CMK (cell line): ENCODE data around the gene C9orf57.
"Not testable (repeated sequence)": the region's sequence is repeated elsewhere in the genome, so short reads cannot be mapped to it uniquely, and the experiment has no call there.

Experiments used
- DNase-seq: peaks from one replicate; pipeline ENCODE4 v3.0.0-alpha.2; 2010; ENCODE audit warnings: low read depth

Gene C9orf57, protein sequence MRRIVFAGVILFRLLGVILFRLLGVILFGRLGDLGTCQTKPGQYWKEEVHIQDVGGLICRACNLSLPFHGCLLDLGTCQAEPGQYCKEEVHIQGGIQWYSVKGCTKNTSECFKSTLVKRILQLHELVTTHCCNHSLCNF

DNA sequence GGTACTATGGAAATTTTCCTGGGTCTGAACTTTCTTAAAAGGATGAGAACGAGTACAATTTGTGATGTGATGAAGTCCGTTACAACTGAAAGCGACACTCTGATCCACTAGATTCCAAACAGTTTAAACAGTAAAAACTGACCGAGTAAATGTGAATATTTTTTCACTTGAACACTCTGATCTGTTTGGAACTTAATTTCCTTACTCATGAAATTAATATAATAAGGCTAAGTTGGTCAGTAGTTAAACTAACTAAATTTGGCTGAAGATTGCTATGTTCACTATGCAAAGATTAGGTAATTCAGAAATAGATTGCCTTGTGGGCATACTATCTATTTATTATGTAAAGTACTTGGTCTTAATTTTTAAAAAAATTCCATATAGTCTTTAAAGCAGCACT, at the start of gene C9orf57:
C9orf57 (minus strand) TSS at position 101 of the 400 bp plus-strand sequence. CDS start 1,282 bp downstream, outside the sequence.
- DNase-seq: no peak

DNA sequence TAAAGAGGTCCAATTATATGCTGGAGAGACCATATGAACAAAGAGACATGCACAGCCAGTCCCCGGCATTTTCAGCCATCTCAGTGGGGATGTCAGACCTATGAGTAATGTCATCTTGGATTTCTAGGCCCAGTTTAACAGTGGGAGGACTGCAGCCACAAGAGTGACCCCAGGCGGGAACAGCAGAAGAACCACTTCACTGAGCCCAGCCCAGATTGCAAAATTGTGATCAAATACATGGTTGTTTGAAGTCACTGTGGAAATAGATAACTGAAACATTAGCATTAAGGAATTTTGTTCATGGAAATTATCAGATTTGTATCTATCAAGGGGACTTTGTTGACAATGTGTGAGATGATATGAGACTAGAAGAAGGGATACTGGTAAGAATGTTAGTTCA, 42.1 kb upstream of the C9orf57 start:
- DNase-seq: no peak

DNA sequence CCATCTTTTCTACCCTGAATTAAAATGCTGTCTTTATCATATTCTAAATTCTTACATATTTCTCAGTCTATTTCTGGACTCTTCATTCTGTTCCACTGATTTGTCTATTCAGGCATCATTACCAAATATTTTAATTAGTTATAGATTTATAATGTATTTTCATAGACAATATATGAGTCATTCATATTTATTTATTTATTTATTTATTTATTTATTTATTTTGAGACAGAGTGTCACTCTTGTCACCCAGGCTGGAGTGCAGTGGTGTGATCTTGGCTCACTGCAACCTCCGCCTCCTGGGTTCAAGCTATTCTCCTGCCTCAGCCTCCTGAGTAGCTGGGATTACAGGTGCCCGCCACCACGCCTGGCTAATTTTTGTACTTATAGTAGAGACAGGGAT, 35.1 kb upstream of the C9orf57 start:
- not testable (repeated sequence) for DNase-seq

DNA sequence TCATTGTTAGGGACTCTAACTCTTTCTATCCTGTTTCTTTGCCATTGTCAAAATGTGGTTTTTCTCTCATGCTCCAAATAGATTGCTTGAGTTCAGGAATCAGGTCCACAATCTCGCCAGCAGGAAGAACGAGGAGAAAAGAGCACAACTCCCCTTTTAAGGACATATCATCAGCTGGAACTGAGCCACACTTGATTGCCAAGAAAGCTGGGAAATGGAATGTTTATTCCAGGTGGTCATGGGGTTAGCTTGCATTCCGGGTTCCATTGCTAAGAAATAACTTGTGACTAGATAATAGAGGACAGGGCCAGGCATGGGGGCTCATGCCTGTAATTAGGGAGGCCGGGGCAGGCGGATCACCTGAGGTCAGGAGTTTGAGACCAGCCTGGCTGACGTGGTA, 32.4 kb upstream of the C9orf57 start:
- DNase-seq: no peak

DNA sequence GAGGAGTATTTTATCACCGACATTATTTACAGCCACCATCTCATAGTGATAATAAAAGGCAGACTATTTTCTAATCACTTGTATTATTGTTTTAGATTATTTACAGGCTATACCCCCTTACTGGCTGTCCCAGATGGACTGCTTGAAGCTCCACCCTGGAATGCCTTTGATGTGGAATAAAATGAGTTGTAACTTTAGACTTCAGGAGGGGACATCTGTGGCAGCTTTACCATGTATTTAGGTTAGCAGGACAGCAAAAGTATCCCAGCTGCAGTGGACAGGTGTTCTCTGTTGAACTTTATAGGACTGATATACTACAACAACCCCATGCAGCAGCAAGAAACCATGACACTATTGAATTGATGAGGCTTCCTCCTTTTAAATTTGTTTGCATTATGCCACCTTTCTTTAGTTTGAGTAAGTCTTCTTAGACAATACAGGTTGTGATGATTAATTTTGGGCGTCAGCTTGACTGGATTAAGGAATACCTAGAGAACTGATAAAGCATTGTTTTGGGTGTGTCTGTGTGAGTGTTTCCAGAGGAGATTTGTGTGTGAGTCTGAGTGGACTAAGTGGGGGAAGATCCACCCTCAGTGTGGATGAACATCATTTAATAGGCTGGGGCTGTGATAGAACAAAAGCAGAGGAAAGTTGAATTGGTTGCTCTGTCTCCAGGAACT, 29.2 kb upstream of the C9orf57 start:
- no peak for DNase-seq

DNA sequence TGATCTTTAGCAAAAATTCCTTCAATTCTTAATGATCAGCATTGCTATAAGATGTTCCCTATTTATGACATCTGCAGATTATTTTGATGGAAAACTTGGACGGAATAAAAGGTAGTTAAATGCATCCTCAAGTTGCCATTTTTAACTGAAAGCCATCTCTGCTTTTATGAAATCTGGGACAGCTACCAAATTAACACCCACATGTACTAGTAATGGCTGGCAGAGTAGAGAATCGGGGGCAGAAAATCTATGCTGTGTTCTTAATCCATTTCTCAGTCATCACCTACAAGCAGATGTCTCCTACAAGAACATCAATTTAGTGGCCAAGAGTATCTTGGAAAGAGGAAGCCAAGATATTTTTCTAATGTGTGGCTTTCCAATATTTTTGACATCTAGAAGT, 22.1 kb upstream of the C9orf57 start:
- no peak for DNase-seq

DNA sequence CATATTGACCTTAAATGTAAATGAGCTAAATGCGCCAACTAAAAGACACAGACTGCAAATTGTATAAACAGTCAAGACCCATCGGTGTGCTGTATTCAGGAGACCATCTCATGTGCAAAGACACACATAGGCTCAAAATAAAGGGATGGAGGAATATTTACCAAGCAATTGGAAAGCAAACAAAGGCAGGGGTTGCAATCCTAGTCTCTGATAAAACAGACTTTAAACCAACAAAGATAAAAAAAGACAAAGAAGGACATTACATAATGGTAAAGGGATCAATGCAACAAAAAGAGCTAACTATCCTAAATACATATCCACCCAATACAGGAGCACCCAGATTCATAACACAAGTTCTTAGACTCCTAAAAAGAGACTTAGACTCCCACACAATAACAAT, 14.3 kb upstream of the C9orf57 start:
- not testable (repeated sequence) for DNase-seq

DNA sequence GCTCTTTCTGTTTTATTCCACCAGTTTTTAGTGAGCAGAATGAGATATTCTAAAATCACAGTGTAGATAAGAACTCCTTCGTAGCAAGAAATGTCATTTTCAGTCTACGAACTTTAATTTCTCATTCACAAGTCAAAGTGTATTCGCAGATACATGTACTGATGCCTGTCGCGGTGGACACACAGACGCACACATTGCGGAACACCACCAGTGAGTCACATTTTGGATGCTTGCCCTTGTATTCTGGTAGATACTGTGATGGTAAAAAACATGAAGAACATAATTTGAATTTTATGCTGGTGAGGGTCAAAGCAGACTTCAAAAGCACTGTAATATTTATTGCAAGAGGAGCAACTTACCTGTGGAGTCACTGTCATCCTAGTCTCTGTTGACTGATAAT, 4.7 kb upstream of the C9orf57 start:
- DNase-seq: no peak

DNA sequence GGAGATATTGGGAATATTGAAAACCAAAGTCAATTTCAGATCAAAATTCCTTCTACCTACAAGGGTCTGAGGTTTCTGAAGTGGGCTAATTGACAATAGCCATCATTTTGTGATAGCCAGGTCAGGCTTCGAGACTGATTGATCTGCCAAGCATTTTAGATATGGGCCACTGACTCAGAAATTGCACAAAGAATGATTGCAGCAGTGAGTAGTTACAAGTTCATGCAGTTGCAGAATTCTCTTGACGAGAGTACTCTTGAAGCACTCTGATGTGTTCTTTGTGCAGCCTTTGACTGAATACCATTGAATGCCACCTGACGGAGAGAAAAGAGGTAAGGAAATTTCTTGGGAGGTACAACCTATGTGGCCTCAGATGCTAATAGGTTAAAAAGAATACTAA, 8.3 kb downstream of the C9orf57 start:
- no peak for DNase-seq

DNA sequence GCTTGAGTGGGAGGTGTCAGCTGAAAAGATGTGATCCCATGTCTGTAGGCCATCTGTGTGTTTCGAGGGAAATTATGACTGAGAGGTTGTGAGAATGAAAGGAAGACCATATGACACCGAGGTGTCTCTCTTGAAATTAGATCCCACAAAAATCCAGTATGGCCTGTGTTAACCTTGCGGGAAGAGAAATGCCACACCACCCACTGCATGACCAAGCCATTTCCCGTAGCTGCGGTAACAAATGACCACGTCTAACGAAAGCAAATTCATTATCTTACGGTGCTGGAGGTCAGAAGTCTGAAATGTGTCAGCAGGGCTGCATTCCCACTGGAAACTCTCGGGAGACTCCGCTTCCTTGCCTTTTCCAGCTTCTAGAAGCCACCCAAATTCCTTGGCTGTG, 11.6 kb downstream of the C9orf57 start:
- no peak for DNase-seq

DNA sequence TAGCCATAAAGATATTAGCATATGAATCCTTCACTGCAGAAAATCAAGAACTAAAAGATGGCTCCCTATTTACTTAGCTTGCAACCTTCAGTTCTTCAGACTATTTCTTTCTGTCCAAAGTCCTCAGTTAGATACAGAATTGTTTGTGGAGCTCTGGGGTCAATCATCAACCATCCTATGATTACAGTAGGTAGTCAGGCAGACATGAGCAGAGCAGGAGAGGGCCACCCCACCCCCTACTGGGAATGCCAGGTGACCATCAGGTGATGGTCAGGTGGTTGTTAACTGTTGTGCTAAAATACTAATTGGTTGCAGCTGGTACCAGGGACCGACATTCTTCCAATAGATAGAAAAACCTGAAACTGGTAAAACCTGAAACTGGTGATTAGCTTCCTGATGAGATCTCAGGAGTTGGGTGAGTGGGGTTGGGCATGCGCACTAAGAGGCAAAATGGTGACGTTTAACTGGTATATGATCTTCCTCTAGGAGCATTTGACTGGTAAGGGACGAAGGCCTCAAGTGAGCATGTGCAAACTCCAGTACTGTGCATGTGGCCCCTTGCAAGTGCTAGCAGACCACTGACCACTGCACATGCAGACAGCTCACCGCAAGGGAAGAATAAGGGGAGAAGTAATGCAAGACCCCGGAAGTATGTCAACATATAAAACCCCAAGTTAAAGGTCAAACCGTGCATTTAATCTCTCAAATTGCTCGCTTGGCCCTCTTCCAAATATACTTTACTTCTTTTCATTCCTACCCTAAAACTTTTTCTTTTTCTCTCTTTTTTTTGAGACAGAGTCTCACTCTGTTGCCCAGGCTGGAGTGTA, 13.6 kb downstream of the C9orf57 start:
- no peak for DNase-seq

DNA sequence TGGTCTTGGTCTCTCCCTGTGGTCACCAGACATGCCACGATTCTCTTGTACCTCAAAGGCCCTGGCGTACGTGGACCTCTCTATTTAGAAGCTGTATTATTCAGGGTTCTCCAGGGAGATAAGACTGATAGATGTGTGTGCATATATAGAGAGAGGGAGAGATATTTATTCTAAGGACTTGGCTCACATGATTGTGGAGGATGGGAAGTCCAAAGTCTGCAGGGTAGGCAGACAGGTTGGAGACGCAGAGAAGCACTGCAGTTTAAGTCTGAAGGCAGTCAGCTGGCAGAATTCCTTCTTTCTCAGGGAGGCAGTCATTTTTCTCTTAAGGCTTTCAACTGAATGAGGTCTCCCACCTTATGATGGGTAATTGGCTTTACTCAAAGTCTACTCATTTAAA, 16.3 kb downstream of the C9orf57 start:
- DNase-seq: no peak

DNA sequence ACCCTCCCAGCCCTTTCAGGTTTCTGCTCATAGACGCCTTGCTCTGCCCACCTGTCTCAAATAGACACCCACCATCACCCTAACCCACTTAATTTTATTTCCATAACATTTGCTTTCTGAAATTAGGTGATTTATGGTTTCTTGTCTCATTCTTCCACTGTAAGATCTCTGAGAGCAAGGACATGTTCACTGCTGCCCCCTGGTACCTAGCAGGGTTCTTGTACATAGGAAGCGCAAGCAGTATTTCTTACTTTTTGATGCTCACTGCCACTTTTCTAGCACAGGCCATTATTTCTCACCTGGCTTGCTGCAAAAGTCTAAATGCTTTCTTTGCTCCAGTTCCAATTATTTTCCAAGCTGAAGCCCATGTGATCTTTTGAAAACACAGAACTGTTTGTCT, 16.8 kb downstream of the C9orf57 start:
- no peak for DNase-seq

DNA sequence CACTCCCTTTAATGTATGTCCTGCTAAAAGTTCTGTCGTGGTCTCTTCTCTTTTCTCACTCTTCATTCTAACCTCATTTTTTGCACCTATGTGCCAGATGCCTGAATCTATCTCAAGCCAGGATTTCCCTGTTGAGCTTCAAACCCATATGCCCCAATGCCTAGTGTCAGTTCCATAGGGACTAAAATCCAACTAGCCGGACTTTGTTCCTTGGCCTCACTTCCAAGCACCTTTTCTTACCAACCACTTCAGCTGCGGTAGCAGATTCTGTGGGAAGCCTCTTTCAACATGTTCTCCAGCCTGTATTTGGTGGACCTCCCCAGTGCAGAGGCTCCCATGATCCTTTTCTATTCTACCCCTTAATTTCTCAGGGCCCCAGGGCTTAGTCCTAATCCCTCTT, 17.5 kb downstream of the C9orf57 start:
- no peak for DNase-seq

DNA sequence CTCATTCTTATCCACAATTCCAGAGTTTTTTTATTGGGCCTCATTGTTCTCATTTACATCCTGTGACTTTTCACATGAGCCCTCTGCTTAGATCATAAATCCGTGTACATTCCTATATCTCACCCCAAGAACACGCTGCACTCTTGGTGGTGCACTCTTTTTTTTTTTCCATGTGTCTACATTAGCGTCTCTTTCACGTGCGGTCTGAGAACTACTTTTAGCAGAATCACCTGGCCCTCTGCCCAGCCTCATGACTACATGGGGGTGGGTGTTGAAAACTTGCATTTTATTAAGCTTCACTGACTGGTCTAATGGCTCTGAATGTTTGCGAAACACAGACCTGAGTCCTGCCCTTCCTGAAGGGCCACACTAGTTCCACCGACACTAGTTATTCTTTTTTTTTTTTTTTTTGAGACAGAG, 18.6 kb downstream of the C9orf57 start:
- no peak for DNase-seq

DNA sequence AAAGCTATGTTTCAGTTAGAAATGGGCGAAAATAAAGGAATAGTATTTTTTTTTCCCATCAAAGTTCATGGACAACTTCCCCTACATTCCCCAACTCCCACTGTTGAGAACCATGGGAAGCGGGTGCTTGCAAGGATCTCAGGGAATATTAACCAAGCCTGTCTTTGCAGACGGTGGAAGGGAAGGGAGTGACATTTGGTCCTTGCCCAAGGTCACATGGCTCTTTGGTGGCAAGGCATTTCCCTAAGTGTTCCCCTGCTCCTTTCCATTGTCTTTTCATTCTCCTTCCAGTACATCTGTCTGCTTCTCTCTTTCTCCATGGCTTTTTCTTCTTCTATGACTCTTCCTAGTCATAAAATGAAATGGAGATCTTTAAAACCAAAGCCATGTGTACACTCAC, 19.0 kb downstream of the C9orf57 start:
- DNase-seq: no peak

DNA sequence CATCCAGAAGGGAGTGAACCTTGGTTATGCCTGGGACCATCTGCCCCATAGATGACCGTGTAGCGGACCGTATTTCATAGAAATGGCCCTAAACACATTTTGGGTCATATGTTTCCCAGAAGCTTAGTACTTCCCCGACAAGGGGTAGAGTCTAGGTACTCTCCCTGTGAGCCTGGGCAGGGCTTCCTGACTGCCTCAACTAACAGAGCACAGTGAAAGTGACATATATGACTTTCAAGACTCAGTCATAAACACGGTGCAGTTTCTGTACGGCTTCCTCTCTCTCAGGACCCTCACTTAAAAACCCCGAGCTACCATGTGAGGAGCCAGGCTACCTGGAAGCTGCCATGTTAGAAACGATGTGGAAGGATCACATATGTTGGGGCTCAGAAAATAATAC, 20.9 kb downstream of the C9orf57 start:
- no peak for DNase-seq

DNA sequence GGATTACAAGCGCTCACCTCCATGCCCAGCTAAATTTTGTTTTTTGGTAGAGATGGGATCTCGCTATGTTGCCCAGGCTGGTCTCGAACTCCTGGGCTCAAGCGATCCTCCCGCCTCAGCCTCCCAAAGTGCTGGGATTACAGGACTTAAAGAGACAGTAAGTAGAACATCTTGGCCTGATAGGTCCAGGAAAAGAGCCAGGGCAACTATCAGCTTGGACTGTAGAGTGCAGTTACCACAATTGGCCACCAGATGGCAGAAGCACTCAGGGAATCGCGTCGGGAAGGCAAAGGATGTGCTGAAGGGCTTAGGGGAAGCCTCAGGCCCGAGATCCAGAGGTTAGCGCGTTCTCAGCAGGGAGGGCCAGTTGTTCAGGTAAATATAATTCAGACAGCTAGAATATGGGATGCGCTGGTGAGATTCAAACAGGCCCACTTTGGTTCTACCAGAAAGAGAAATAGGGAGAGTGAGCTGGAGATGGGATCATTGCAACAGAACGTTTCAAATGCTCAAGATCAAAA, 21.5 kb downstream of the C9orf57 start:
- DNase-seq: peak; percentile 9

DNA sequence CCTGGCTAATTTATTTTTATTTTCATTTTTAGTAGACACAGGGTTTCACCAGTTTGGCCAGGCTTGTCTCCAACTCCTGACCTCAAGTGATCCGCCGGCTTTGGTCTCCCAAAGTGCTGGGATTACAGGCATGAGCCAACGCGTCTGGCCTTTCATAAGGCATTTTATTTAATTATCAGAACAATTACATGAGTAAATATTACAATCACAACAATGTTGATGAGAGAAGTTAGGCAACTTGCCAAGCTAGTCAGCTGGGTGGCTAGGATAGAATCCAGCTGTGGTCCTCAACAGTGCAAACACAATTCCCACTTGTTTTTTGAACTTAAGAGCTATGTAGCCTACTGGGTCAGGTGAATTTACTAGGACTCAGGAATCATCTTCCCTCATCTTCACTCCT, 22.0 kb downstream of the C9orf57 start:
- DNase-seq: no peak

DNA sequence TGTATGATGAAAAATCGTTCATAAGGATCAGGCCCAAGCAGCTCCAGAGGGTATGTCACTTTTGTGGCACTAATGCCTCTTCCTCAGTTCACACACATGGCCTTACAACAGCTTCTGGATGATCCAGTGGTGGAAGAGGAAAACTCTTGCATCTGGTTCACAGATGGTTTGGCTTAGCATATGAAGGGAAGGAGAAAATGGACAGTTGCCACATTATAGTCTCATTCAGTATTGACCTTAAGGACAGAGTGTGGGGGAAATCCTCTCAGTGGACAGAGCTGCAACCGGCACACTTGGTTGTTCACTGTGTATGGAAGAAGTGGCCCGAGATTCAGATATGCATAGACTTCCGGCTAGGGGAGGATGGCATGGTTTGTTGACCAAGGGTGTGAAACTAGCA, 22.8 kb downstream of the C9orf57 start:
- no peak for DNase-seq

DNA sequence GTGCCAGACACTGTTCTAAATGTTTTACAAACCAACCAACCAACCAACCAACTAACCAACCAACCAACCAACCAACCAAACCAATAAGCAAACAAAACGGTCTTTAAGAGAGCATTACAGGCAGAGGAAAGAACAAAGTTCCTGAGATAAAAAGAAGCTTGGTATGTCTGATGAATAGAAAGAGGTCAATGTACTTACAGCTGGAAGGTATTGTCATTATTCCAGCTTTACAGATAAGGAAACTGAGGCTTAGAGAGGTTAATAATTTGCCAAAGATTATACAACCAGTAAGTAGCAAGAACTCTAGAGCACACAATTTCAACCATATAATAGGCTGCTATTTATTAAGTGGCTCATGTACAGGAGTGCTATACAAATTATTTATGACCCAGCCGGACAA, 29.6 kb downstream of the C9orf57 start:
- no peak for DNase-seq

DNA sequence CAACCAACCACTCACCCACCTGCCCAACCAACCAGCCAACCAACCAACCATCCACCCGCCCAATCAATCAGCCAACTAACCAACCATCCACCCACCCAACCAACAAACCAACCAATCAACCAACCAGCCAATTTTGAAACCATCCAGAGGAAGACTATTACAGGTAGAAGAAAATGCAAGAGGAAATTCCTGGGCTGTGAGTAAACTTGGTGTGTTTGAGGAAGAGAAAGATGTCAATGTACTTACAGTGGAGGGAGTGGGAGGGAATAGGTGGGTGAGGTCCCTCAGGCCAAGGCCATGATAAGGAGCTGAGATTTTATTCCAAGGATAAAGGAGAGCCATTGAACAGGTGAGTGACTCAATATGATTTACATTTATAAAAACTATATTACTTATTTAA, 30.4 kb downstream of the C9orf57 start:
- no peak for DNase-seq

DNA sequence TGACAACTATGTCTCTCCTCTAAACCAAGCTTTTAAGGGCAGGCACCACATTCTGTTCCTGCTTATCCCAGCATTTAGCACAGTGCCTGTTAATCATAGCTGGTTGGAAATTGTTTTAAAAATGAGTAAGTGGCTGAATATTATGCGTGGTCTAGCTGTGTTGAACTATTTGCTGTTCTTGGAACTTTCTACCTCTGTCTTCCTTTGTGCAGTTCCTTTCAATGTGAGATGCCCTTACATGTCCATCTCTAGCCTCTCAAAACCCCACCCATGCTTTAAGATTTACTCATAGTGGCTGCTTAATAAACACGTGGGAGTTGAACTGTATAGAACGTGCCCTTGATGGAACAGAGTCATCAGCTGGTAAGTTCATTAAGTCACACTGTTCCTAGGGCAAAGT, 34.5 kb downstream of the C9orf57 start:
- no peak for DNase-seq
